ENCODE results near the gene PITX1. TPM values are rescaled to one million over a fixed set of nuclear protein-coding genes. Genes with fewer than 3 reads are reported as not detected.

PITX1 gene
- total and polyA plus RNA-seq, 4 donors, result 0.02 TPM; not detected in 3

- no peak for DNase-seq (ENCODE audit: low spot score)
- H3K27me3 ChIP-seq (ENCODE audit: control insufficient read depth in 4 of 4, insufficient read depth in 4 of 4, low read length in 3 of 4), result no peaks in the 10 kb centered on the region
- no peak overlapping the region for H3K4me3 ChIP-seq (ENCODE audit: low read depth in 1 of 3, low read length in 3 of 3)
- TF ChIP-seq RAD21 (IDR thresholded peaks at IDR 0.05) (no peak), MAX (IDR thresholded peaks at IDR 0.05) (no peak), EGR1 (IDR thresholded peaks at IDR 0.05; ENCODE audit: low read depth in 2 of 2) (no peak), RXRA (IDR thresholded peaks at IDR 0.05) (no peak), CTCF (IDR thresholded peaks at IDR 0.05; ENCODE audit: low read depth, low read length, missing input control) (no peak), HNF4G (IDR thresholded peaks at IDR 0.05) (no peak), TAF1 (conservative IDR thresholded peaks at IDR 0.05) (no peak), FOXA2 (IDR thresholded peaks at IDR 0.05) (no peak), ATF3 (IDR thresholded peaks at IDR 0.05) (no peak), GABPA (IDR thresholded peaks at IDR 0.05 in 1 of 2, conservative IDR thresholded peaks at IDR 0.05 in 1 of 2) (no peak), REST (IDR thresholded peaks at IDR 0.05) (no peak), HNF4A (conservative IDR thresholded peaks at IDR 0.05) (no peak), FOXA1 (IDR thresholded peaks at IDR 0.05) (no peak), NR2F2 (IDR thresholded peaks at IDR 0.05) (no peak), JUND (IDR thresholded peaks at IDR 0.05) (no peak), SP1 (IDR thresholded peaks at IDR 0.05) (no peak)
- no peaks in the 10 kb centered on the region for H3K36me3 ChIP-seq (ENCODE audit: control insufficient read depth in 4 of 4, insufficient read depth in 3 of 4, low read depth in 1 of 4, low read length in 3 of 4)
- WGBS, result 80% methylated on average over 2 of the region's 2 CpGs
- H3K9me3 ChIP-seq (ENCODE audit: control insufficient read depth in 4 of 4, low read length in 3 of 4), result peaks cover 0 to 10% (median 4%) of the 10 kb centered on the region in 4 donors
- no peak overlapping the region for H3K27ac ChIP-seq (ENCODE audit: low read depth in 1 of 2, low read length in 2 of 2)
- peaks cover 0 to 6% (median 3%) of the 10 kb centered on the region in 4 donors for H3K4me1 ChIP-seq (ENCODE audit: control insufficient read depth in 4 of 4, insufficient read depth in 4 of 4, low read length in 3 of 4)
- no peak overlapping the region for H3K9ac ChIP-seq (ENCODE audit: low read depth in 1 of 2, low read length in 2 of 2)
These were observed 47.2 kb upstream of the PITX1 start for GRCh38 chr5:135081240-135081639.

- no peak overlapping the region for H3K4me3 ChIP-seq (ENCODE audit: low read depth in 1 of 3, low read length in 3 of 3)
- H3K9me3 ChIP-seq (ENCODE audit: control insufficient read depth in 4 of 4, low read length in 3 of 4), result peaks cover 0 to 10% (median 4%) of the 10 kb centered on the region in 4 donors
- 87% methylated on average over 2 of the region's 2 CpGs for WGBS
- DNase-seq (ENCODE audit: low spot score), result no peak
- peaks cover 0 to 6% (median 3%) of the 10 kb centered on the region in 4 donors for H3K4me1 ChIP-seq (ENCODE audit: control insufficient read depth in 4 of 4, insufficient read depth in 4 of 4, low read length in 3 of 4)
- no peaks in the 10 kb centered on the region for H3K27me3 ChIP-seq (ENCODE audit: control insufficient read depth in 4 of 4, insufficient read depth in 4 of 4, low read length in 3 of 4)
- no peaks in the 10 kb centered on the region for H3K36me3 ChIP-seq (ENCODE audit: control insufficient read depth in 4 of 4, insufficient read depth in 3 of 4, low read depth in 1 of 4, low read length in 3 of 4)
- no peak overlapping the region for H3K27ac ChIP-seq (ENCODE audit: low read depth in 1 of 2, low read length in 2 of 2)
- no peak overlapping the region for H3K9ac ChIP-seq (ENCODE audit: low read depth in 1 of 2, low read length in 2 of 2)
- no peak for TF ChIP-seq RAD21 (IDR thresholded peaks at IDR 0.05)
- no peak for TF ChIP-seq NR2F2 (IDR thresholded peaks at IDR 0.05)
- no peak for TF ChIP-seq YY1 (IDR thresholded peaks at IDR 0.05)
- TF ChIP-seq REST (IDR thresholded peaks at IDR 0.05), result no peak
- no peak for TF ChIP-seq MAX (IDR thresholded peaks at IDR 0.05)
These were observed 45.7 kb upstream of the PITX1 start for GRCh38 chr5:135079760-135080159.

Measured in liver (tissue), 9 donors.